D341Med (cell line): Measurements from ENCODE around the gene EXOC2.
"Not testable (repeated sequence)": the region's sequence is repeated elsewhere in the genome, so short reads cannot be mapped to it uniquely, and the experiment has no call there.

Experiments
- DNase-seq: peaks from one replicate; pipeline ENCODE4 v3.0.0; 2012; ENCODE audit warnings: low spot score

The EXOC2 gene

DNA sequence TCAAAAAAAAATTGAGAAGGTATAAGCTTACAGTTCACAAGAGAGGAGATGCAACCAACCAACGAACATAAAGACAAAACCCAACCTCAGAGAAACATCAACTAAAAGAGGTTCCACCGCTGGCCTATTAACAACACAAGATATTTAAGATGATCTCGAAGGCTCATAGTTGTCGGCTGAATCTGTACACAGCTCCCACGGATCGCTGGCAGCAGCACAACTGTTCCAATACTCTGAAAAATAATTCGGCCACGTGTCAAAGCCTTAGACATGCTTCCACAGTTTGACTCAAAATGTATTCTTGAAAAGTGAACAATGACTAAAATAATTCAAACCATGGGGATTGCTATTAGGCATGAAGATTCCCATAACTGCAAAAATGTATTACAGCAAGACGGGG is 13.7 kb downstream of the EXOC2 start:
- no peak for DNase-seq

DNA sequence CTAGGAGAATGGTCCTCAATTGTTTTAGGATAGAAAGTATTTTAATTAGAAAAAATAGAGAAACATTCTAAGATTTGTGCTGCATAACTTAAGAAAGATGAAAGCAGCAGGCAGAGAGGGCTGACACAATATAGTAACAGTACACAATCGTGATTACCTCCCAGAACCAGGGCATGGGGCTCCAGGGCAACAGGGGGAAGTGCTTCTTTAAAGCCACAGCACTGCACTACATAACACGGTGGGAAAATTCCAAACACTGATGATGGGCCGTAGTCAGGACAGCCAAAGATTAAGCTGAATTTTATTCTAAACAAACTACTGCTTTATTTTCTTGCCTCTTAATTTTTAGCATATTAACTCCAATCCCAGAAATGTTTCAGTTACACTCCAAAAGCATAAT is 14.4 kb downstream of the EXOC2 start:
- no peak for DNase-seq

DNA sequence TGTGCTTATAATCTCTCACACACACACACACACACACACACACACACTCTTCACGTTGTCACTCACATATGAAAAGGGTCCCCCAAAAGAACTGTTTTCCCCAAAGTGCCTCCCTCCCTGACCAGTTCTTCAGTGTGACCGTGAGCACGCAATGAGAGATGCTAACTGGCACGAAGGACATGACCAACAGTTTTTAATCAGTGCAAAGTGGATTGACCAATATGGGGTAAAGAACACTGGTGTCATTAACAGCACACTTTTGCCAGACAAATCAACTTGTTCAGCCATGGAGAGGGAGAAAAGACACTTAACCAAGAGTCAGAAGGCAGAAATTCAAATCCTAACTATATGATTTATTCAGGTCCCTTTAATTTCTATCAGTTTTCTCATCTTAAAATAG is 15.0 kb downstream of the EXOC2 start:
- no peak for DNase-seq

DNA sequence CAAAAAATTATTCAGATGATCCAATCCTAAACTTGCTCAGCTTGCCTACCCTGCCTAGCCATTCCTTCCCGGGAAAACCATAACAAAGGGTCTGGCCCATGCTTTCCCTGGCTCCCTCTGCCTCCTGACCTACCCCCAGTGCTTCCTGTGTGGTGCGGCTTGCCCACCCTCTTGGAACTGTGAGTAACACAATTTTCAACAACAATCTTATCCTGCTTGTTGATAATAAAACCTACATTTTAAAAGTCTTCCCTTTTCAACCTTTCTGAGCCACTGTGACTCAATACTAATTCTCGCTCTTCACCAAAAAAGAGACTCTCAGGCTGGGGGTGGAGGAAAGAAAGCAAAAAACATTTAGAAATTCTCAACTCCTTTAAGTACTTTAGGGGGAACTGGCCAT is 18.0 kb downstream of the EXOC2 start:
- no peak for DNase-seq

DNA sequence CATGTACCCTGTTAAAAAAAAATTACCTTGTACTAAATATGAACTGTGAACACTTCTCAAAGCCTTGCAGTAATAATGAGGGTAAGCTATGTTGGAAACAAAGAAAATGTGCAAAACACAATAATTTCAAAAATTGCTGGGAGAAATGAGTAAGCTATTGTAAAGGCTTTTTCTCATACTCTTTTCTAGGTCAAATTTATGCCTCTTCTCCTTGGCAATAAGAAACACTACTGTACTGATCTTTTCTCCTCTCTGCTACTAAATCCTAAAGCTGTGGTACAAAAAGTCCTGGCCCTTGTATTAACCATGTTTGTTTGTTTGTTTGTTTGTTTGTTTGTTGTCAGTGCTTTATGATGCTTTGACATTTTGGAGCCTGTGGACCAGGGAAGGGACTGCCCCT is 18.5 kb downstream of the EXOC2 start:
- no peak for DNase-seq

GRCh38 chr6:667253-667927 is 25.5 kb downstream of the EXOC2 start:
- no peak for DNase-seq

DNA sequence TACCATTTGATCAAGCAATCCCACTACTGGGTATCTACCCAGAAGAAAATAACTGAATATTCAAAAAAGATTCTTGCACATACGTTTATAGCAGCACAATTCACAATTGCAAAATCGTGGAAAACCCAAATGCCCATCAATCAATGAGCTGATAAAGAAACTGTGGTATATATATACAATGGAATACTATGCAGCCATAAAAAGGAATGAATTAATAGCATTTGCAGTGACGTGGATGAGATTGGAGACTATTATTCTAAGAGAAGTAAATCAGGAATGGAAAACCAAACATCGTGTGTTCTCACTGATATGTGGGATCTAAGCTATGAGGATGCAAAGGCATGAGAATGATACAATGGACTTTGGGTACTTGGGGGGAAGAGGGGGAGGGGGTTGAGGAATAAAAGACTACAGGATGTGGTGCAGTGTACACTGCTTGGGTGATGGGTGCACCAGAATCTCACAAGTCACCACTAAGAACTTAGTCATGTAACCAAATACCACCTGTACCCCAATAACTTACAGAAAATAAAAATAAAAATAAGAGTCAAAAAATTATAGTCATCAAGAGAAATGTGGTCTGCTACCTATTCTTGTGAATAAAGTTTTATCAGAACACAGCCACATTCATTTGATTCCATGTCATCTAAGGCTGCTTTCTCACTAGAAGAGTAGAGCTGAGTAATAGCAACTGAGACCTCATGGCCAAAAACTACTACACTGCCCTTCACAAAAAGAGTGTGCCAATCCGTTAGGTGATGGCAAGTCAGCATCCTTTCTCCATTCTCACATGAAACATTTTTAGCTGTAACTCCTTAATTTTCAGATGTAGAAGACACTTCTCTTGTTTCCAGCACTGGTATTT is 27.3 kb downstream of the EXOC2 start:
- no peak for DNase-seq

DNA sequence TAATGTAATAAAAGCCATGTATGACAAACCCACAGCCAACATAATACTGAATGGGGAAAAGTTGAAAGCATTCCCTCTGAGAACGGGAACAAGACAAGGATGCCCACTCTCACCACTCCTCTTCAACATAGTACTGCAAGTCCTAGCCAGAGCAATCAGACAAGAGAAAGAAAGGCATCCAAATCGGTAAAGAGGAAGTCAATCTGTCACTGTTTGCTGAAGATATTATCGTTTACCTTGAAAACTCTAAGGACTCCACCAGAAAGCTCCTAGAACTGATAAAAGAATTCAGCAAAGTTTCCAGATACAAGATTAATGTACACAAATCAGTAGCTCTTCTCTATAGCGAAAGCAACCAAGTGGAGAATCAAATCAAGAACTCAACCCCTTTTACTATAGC is 29.2 kb downstream of the EXOC2 start:
- DNase-seq = not testable (repeated sequence)

DNA sequence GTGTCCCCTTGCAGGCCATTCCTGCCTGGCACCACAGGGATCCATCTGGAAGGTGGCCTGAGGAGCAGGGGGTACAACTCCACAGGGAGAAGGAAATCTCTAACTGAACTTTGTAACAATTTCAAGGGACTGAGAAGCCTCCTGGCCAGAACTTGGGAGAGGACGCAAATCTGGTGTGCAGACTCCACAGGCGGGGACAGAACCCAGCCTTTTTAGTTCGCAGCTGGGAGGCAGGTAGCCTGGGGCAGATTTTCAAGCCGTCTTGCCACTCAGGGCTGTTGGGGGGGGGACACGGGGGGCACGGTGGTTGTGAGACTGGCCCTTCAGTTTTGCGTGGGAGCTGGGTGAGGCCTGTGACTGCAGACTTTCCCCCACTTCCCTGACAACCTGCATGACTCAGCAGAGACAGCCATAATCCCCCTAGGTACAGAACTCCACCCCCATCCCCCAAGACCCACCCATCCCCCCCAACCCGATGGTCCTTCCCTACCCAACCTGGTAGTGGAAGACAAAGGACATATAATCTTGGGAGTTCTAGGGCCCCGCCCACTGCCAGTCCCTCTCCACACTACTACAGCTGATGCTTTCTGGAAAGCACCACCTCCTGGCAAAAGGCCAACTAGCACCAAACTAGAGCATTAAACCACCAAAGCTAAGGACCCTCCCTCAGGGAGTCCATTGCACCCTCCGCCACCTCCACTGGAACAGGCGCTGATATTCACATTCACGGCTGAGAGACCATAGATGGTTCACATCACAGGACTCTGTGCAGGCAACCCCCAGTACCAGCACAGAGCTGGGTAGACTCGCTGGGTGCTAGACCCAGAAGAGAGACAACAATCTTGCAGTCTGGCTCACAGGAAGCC is 33.0 kb downstream of the EXOC2 start:
- DNase-seq = no peak

DNA sequence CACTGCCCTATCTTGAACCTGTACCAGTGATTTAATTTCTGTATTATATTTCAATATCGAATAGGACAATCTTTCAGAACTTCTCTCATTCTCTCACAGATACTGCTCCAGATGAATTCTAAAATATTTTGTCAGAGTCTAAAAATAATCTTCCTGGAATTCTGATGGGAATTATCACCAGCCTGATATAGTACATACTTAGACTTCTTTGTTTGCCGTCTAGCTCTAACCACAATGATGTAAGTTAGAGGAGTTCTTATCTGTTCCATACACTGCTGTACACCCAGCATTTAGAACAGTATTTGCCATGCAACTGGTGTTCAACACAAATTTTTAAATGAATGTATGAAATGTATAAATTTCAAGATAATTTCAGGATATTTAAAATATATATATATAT is 34.7 kb downstream of the EXOC2 start:
- no peak for DNase-seq

DNA sequence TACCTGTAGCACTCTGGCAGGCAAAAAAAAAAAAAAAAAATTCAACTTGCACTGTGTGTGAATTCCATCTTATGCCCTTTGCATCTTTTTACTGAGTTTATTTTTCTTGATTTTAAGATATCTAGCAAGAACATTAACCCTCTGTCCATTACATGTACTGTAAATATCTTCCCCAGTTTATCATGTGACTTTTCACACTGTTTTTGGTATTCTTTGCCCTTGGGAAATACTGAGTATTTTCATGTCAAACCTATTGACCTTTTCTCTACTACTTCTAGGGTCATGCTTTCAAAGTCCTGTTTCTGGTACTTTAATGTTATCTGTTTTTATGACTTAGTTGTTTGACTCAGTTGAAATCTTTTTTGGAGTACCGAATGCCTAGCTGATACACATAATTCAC is 35.2 kb downstream of the EXOC2 start:
- DNase-seq = no peak

GRCh38 chr6:656460-657252 is 36.3 kb downstream of the EXOC2 start, which contains the start of gene HUS1B:
Gene HUS1B, minus strand, starts transcription at chr6:657100. Its CDS starts 156 bp downstream, at chr6:656944.
- DNase-seq = no peak

GRCh38 chr6:654136-654535 is 38.8 kb downstream of the EXOC2 start:
- DNase-seq = no peak

DNA sequence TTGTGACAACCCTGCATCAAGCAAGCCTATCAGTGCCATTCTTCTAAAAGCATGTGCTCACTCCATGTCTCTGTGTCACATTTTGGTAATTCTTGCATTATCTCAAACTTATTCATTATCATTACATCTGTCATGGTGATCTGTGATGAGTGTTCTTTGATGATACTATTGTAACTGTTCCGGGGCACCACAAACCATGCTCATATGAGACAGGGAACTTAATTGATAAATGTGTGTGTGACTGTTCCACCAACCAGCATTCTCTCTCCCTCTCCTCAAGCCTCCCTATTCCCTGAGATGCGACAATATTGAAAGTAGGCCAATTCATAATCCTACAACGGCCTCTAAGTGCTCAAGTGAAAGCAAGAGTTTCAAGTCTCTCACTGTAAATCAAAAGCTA is 40.1 kb downstream of the EXOC2 start:
- DNase-seq = no peak

DNA sequence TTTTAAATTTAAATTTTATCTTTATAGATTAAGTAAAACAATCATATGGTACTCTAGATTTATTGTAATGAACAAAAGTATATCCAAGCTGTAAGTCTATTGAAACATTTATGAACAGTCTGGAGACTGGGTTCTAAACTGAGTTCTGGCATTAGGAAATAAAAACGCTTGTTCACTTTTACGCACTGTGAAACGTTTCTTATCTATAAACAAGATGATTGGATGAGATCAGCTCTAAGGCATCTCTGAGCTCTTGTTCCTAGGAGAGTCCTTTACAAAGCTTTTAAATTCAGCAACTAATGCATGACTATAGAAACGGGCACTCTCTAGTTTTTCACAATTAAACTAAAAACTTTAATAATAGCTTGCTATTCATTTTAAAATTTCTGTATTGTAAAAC is 42.8 kb downstream of the EXOC2 start:
- no peak for DNase-seq

GRCh38 chr6:642805-643204 is 50.1 kb downstream of the EXOC2 start:
- DNase-seq = no peak

DNA sequence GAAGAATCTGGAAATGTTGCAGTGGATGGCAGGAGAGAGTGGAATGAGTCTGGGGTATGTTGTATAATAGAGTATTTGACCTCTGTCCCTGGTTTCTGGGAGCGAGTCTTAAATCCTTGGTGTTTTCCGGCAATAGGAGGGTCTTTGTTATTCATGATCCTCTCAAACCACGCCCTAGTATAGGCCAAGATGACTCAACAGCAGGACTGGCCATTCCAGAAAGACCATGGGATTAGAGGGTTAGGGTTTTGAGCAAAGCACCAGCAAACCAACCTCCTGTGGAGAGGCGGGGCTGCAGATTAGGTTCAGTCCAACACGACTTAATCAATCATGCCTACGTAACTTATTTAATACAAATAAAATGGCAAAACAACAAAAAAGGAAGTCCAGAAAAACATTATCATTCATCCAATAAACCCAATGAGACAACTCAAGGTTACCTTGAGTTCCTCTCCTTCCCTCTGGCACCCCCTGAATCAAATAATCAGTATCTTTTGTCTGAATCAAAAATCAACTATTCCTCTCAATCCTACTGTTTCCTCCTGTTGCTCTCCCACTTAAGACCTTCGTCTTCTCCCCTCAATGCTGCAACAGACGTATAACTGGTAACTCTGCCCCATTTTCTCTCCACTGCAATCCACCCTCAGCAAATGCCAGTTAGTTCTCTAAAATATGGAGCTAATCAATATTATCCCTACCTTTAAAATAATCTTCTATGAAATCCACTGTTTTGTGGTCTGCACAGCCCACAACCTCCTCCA is 51.5 kb downstream of the EXOC2 start:
- no peak for DNase-seq

- no peak for DNase-seq
These were observed 56.5 kb downstream of the EXOC2 start for GRCh38 chr6:636488-636887.

DNA sequence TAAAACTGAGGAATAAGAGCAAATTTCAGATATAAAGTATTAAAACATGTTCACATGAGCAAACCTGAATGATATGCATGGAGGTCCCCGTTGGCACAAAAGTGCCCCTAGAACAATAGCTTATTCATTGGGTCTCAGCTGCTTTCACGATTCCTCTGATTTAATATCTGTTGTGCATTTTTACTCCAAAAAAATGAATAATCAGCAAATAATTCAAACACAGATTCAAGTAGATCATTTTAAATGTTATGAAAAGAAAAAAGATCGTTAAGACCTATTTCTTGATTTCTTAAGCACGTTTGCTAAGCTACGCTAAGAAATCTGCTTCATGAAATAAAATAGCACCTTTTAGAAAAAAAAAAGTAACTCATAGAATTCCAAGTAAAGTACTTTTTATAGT is 57.7 kb downstream of the EXOC2 start:
- DNase-seq = no peak

DNA sequence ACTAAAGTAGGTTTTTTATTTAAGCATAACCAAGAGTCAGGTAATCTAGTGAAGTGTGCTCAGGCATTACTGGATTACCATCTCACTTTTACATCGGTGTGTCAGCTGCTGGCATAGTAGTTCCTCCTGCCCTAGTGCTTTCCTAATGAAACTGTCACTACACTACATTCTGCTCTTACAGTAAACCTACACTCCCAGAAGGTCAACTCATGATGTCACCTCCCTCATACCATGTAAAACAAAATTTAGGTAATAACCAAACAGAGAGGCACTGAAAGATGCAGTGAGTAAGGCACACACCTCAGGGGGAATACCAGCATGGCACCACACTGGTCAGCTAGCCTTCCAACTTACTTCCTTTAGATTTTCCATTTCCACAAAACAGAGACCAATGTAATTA is 59.3 kb downstream of the EXOC2 start:
- DNase-seq = no peak

- no peak for DNase-seq
These were observed 64.2 kb downstream of the EXOC2 start for GRCh38 chr6:628766-629165.
